ENCODE data around the gene MAML3. TPM values are rescaled to one million over a fixed set of nuclear protein-coding genes. Genes with fewer than 3 reads are reported as not detected.

MAML3 gene
- total RNA-seq, 2 donors from 2014 or later: 29.2 to 32.2 TPM

DNA sequence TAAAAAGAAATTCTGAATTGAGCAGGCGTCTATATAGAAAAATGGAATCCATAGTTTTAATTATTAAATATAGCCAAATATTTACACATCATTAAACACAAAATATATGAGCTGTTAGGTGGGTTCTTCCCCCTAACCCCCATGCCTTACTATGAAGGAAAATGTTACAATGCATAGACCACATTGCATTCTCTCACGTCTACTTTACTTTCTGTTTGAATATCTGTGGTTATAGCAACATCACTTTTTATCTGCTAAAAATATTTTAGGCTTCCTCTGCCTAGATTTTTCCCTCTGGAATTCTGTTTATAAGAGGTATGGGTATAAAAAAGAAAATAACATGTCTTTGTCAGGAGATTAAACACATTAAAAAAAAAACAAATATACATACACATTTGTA lies 73.1 kb downstream of the MAML3 start:
- no peak overlapping the region for H3K4me3 Mint-ChIP-seq
- H3K36me3 ChIP-seq (ENCODE audit: control insufficient read depth, insufficient read depth, low read length): peaks cover 2% of the 10 kb centered on the region
- H3K27me3 Mint-ChIP-seq (ENCODE audit: insufficient read depth): no peaks in the 10 kb centered on the region
- no peaks in the 10 kb centered on the region for H3K27me3 ChIP-seq (ENCODE audit: control insufficient read depth, insufficient read depth, low read length, poor library complexity, severe bottlenecking)
- H3K4me1 Mint-ChIP-seq: peaks cover 73% of the 10 kb centered on the region
- H3K9me3 Mint-ChIP-seq: no peaks in the 10 kb centered on the region
- no peak overlapping the region for H3K4me3 ChIP-seq (ENCODE audit: low read length)
- 67% methylated on average over 1 of the region's 2 CpGs; no CpG with 5 or more reads in 1 of the 2 experiments for WGBS, 2 experiments (ENCODE audit: insufficient coverage in 1 of 2, insufficient read length in 1 of 2)
- peaks cover 17% of the 10 kb centered on the region for H3K4me1 ChIP-seq (ENCODE audit: control insufficient read depth, insufficient read depth, low read length)
- TF ChIP-seq, protein P1, sequence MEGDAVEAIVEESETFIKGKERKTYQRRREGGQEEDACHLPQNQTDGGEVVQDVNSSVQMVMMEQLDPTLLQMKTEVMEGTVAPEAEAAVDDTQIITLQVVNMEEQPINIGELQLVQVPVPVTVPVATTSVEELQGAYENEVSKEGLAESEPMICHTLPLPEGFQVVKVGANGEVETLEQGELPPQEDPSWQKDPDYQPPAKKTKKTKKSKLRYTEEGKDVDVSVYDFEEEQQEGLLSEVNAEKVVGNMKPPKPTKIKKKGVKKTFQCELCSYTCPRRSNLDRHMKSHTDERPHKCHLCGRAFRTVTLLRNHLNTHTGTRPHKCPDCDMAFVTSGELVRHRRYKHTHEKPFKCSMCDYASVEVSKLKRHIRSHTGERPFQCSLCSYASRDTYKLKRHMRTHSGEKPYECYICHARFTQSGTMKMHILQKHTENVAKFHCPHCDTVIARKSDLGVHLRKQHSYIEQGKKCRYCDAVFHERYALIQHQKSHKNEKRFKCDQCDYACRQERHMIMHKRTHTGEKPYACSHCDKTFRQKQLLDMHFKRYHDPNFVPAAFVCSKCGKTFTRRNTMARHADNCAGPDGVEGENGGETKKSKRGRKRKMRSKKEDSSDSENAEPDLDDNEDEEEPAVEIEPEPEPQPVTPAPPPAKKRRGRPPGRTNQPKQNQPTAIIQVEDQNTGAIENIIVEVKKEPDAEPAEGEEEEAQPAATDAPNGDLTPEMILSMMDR (conservative IDR thresholded peaks at IDR 0.05): no peak
- no peak overlapping the region for H3K27ac ChIP-seq (ENCODE audit: low read depth, low read length)
- peaks cover 3% of the 10 kb centered on the region for H3K36me3 Mint-ChIP-seq (ENCODE audit: low read depth)
- H3K9me3 ChIP-seq (ENCODE audit: control insufficient read depth, low read length): no peaks in the 10 kb centered on the region
- H3K9ac ChIP-seq (ENCODE audit: extremely low read depth, low read length, poor library complexity, severe bottlenecking): no peak overlapping the region
- DNase-seq: no peak
- H3K27ac Mint-ChIP-seq: peak overlapping the region; percentile 80

DNA sequence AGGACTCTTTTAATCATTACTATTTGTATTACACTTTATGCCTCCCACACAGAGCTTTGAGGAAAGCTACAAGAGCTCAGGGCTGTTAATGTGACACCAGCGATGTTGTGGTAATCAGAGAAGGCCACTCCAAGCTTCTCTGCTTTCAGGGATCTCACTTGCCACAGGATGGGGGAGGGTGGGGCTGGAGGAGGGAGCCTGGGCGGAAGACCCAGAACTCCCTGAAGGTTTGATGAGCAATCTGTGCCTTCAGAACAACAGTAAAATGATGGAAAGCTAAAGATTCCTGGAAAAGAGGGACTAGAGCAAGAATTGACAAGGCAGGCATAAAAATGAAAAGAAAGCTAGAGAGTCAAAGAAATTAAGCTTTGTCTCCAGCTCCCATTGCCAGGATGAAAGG lies 75.6 kb downstream of the MAML3 start:
- Histone ChIP-seq H3K4me1 (ENCODE audit: control insufficient read depth, insufficient read depth, low read length) (peaks cover 9% of the 10 kb centered on the region), H3K4me3 (ENCODE audit: low read length) (no peak overlapping the region), H3K9me3 (ENCODE audit: control insufficient read depth, low read length) (no peaks in the 10 kb centered on the region), H3K36me3 (ENCODE audit: control insufficient read depth, insufficient read depth, low read length) (peaks cover 6% of the 10 kb centered on the region), H3K27ac (ENCODE audit: low read depth, low read length) (peak overlapping the region; percentile 44), H3K27me3 (ENCODE audit: control insufficient read depth, insufficient read depth, low read length, poor library complexity, severe bottlenecking) (no peaks in the 10 kb centered on the region), H3K9ac (ENCODE audit: extremely low read depth, low read length, poor library complexity, severe bottlenecking) (no peak overlapping the region)
- Mint-ChIP-seq H3K9me3 (no peaks in the 10 kb centered on the region), H3K4me3 (peak overlapping the region; percentile 13), H3K36me3 (ENCODE audit: low read depth) (peaks cover 7% of the 10 kb centered on the region), H3K27me3 (ENCODE audit: insufficient read depth) (no peaks in the 10 kb centered on the region), H3K4me1 (peaks cover 49% of the 10 kb centered on the region), H3K27ac (peak overlapping the region; percentile 89)
- 34 to 36% methylated on average over 2 of the region's 2 CpGs for WGBS, 2 experiments (ENCODE audit: insufficient coverage in 1 of 2, insufficient read length in 1 of 2)
- DNase-seq: peak; percentile 86
- TF ChIP-seq, protein P1 (conservative IDR thresholded peaks at IDR 0.05): no peak

DNA sequence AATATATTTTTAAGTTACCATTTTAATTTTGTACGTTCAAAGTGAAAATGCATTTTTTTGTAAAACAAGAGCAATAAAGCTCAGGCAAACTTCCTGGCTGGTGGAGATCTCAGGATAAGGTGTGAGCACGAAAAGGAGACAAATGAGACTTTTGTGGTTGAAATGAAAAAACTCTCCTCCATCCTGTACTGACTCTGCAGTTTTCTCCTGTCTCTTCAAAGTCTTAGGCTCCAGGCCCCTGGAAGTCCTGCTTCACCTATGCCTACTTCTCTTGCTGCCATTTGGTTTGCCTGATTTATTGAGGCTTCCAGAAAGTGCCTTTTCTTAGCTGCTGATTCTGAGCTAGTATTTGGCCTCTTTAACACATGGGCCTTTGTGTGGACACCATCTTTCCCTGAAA lies 77.7 kb downstream of the MAML3 start:
- no peak overlapping the region for H3K27ac ChIP-seq (ENCODE audit: low read depth, low read length)
- no peaks in the 10 kb centered on the region for H3K27me3 Mint-ChIP-seq (ENCODE audit: insufficient read depth)

More for the DNA sequence above, 77.7 kb downstream of the MAML3 start:
- H3K4me1 Mint-ChIP-seq: peaks cover 35% of the 10 kb centered on the region
- H3K9ac ChIP-seq (ENCODE audit: extremely low read depth, low read length, poor library complexity, severe bottlenecking): no peak overlapping the region
- H3K36me3 ChIP-seq (ENCODE audit: control insufficient read depth, insufficient read depth, low read length): peaks cover 6% of the 10 kb centered on the region
- TF ChIP-seq, protein P1 (conservative IDR thresholded peaks at IDR 0.05): no peak
- H3K9me3 ChIP-seq (ENCODE audit: control insufficient read depth, low read length): no peaks in the 10 kb centered on the region
- H3K4me1 ChIP-seq (ENCODE audit: control insufficient read depth, insufficient read depth, low read length): peaks cover 9% of the 10 kb centered on the region
- 100% methylated on average over 1 to 2 of the region's 2 CpGs for WGBS, 2 experiments (ENCODE audit: insufficient coverage in 1 of 2, insufficient read length in 1 of 2)
- H3K9me3 Mint-ChIP-seq: no peaks in the 10 kb centered on the region
- H3K27me3 ChIP-seq (ENCODE audit: control insufficient read depth, insufficient read depth, low read length, poor library complexity, severe bottlenecking): no peaks in the 10 kb centered on the region
- no peak overlapping the region for H3K27ac Mint-ChIP-seq
- H3K4me3 ChIP-seq (ENCODE audit: low read length): no peak overlapping the region
- DNase-seq: no peak
- H3K36me3 Mint-ChIP-seq (ENCODE audit: low read depth): peaks cover 8% of the 10 kb centered on the region
- H3K4me3 Mint-ChIP-seq: no peak overlapping the region
